ENCODE results near the gene SEC14L5.
"Not testable (repeated sequence)": the region's sequence is repeated elsewhere in the genome, so short reads cannot be mapped to it uniquely, and the experiment has no call there.

SEC14L5 gene

GRCh38 chr16:5044581-5044980 lies 86.5 kb downstream of the SEC14L5 start:
- DNase-seq, result not testable (repeated sequence)

- DNase-seq, result no peak
Measured at GRCh38 chr16:5045499-5046115, 87.5 kb downstream of the SEC14L5 start.

GRCh38 chr16:5046914-5047313 lies 88.8 kb downstream of the SEC14L5 start:
- no peak for DNase-seq

GRCh38 chr16:5054876-5055865 lies 97.0 kb downstream of the SEC14L5 start:
- no peak for DNase-seq

- no peak for DNase-seq
Measured at GRCh38 chr16:5056352-5056751, 98.2 kb downstream of the SEC14L5 start.

GRCh38 chr16:5058476-5058875 lies 100.3 kb downstream of the SEC14L5 start:
- no peak for DNase-seq

GRCh38 chr16:5059386-5060072 lies 101.4 kb downstream of the SEC14L5 start:
- no peak for DNase-seq

GRCh38 chr16:5060073-5060641 lies 102.0 kb downstream of the SEC14L5 start:
- no peak for DNase-seq

GRCh38 chr16:5062051-5062450 lies 103.9 kb downstream of the SEC14L5 start:
- DNase-seq, result no peak

GRCh38 chr16:5062790-5063765 lies 104.9 kb downstream of the SEC14L5 start:
- DNase-seq, result no peak

- DNase-seq, result no peak
Measured at GRCh38 chr16:5064915-5065314, 106.8 kb downstream of the SEC14L5 start.

- DNase-seq, result no peak
Measured at GRCh38 chr16:5065326-5065725, 107.2 kb downstream of the SEC14L5 start.

GRCh38 chr16:5065813-5066212 lies 107.7 kb downstream of the SEC14L5 start, which contains the start of gene C16orf89:
TSS of gene C16orf89 (minus strand) at chr16:5065956. CDS start at chr16:5065908, 48 bp downstream.
- DNase-seq, result no peak

GRCh38 chr16:5066511-5066910 lies 108.4 kb downstream of the SEC14L5 start:
- DNase-seq, result no peak
